Stimulated activated memory B cell treated with anti-CD40 and anti-IgM and Interleukin-4, amounts not matched to agents 10 μg/mL and 1 μg/mL and 100 μg/mL, for 72 hours (primary cell): Measurements from ENCODE around the gene ARHGAP9.

Source experiments
- ATAC-seq: fragments of 150-1000 bp; cut with Tn5 transposase; 2 replicates; pipeline ENCODE4 v1.10.0; 2021
- H3K27ac Mint-ChIP-seq: one replicate; pipeline ENCODE4 v1.8.0; 2022; ENCODE audit warnings: mild to moderate bottlenecking, mixed read lengths
- H3K27me3 Mint-ChIP-seq: one replicate; pipeline ENCODE4 v1.8.0; 2022; ENCODE audit warnings: mixed read lengths
- H3K36me3 Mint-ChIP-seq: one replicate; pipeline ENCODE4 v1.8.0; 2022; ENCODE audit warnings: mixed read lengths
- H3K4me1 Mint-ChIP-seq: one replicate; pipeline ENCODE4 v1.8.0; 2022; ENCODE audit warnings: mixed read lengths
- H3K4me3 Mint-ChIP-seq: one replicate; pipeline ENCODE4 v1.8.0; 2022; ENCODE audit warnings: mild to moderate bottlenecking, moderate library complexity, mixed read lengths
- H3K9me3 Mint-ChIP-seq: one replicate; pipeline ENCODE4 v1.8.0; 2022; ENCODE audit warnings: mixed read lengths

Gene ARHGAP9

GRCh38 chr12:57473886-57474285 lies 5.8 kb downstream of the ARHGAP9 start:
- H3K4me3 Mint-ChIP-seq = no peak overlapping the region
- ATAC-seq = no peak
- peaks cover 52% of the 10 kb centered on the region for H3K36me3 Mint-ChIP-seq
- no peaks in the 10 kb centered on the region for H3K27me3 Mint-ChIP-seq
- no peaks in the 10 kb centered on the region for H3K9me3 Mint-ChIP-seq
- peak overlapping the region; percentile 14 for H3K27ac Mint-ChIP-seq
- H3K4me1 Mint-ChIP-seq = peaks cover 48% of the 10 kb centered on the region

- peaks cover 55% of the 10 kb centered on the region for H3K36me3 Mint-ChIP-seq
- H3K27ac Mint-ChIP-seq = peak overlapping the region; percentile 14
- no peaks in the 10 kb centered on the region for H3K9me3 Mint-ChIP-seq
- H3K4me3 Mint-ChIP-seq = no peak overlapping the region
- ATAC-seq = no peak
- no peaks in the 10 kb centered on the region for H3K27me3 Mint-ChIP-seq
- peaks cover 45% of the 10 kb centered on the region for H3K4me1 Mint-ChIP-seq
Observed at GRCh38 chr12:57473392-57473791, 6.3 kb downstream of the ARHGAP9 start.

GRCh38 chr12:57472391-57472790 lies 7.3 kb downstream of the ARHGAP9 start:
- H3K9me3 Mint-ChIP-seq = peaks cover 2% of the 10 kb centered on the region
- no peak overlapping the region for H3K27ac Mint-ChIP-seq
- peaks cover 65% of the 10 kb centered on the region for H3K36me3 Mint-ChIP-seq
- H3K4me3 Mint-ChIP-seq = no peak overlapping the region
- H3K4me1 Mint-ChIP-seq = peaks cover 45% of the 10 kb centered on the region
- no peaks in the 10 kb centered on the region for H3K27me3 Mint-ChIP-seq
- ATAC-seq = no peak

GRCh38 chr12:57471661-57472060 lies 8.0 kb downstream of the ARHGAP9 start:
- no peak for ATAC-seq
- peaks cover 2% of the 10 kb centered on the region for H3K9me3 Mint-ChIP-seq
- H3K4me3 Mint-ChIP-seq = no peak overlapping the region
- H3K27ac Mint-ChIP-seq = peak overlapping the region; percentile 44
- peaks cover 70% of the 10 kb centered on the region for H3K36me3 Mint-ChIP-seq
- H3K27me3 Mint-ChIP-seq = no peaks in the 10 kb centered on the region
- H3K4me1 Mint-ChIP-seq = peaks cover 41% of the 10 kb centered on the region

GRCh38 chr12:57470970-57471656 lies 8.6 kb downstream of the ARHGAP9 start:
- peaks cover 2% of the 10 kb centered on the region for H3K9me3 Mint-ChIP-seq
- peak overlapping the region; percentile 44 for H3K27ac Mint-ChIP-seq
- peaks cover 65% of the 10 kb centered on the region for H3K36me3 Mint-ChIP-seq
- H3K27me3 Mint-ChIP-seq = no peaks in the 10 kb centered on the region
- H3K4me3 Mint-ChIP-seq = no peak overlapping the region
- no peak for ATAC-seq
- H3K4me1 Mint-ChIP-seq = peaks cover 36% of the 10 kb centered on the region

- H3K4me3 Mint-ChIP-seq = no peak overlapping the region
- peaks cover 2% of the 10 kb centered on the region for H3K9me3 Mint-ChIP-seq
- H3K27me3 Mint-ChIP-seq = no peaks in the 10 kb centered on the region
- H3K27ac Mint-ChIP-seq = no peak overlapping the region
- ATAC-seq = no peak
- H3K4me1 Mint-ChIP-seq = peaks cover 34% of the 10 kb centered on the region
- H3K36me3 Mint-ChIP-seq = peaks cover 64% of the 10 kb centered on the region
Observed at GRCh38 chr12:57470286-57470969, 9.2 kb downstream of the ARHGAP9 start.

- no peak overlapping the region for H3K27ac Mint-ChIP-seq
- ATAC-seq = no peak
- H3K36me3 Mint-ChIP-seq = peaks cover 57% of the 10 kb centered on the region
- H3K4me3 Mint-ChIP-seq = no peak overlapping the region
- peaks cover 2% of the 10 kb centered on the region for H3K9me3 Mint-ChIP-seq
- no peaks in the 10 kb centered on the region for H3K27me3 Mint-ChIP-seq
- peaks cover 29% of the 10 kb centered on the region for H3K4me1 Mint-ChIP-seq
Observed at GRCh38 chr12:57469296-57470164, 10.1 kb downstream of the ARHGAP9 start.

- peaks cover 28% of the 10 kb centered on the region for H3K4me1 Mint-ChIP-seq
- peak overlapping the region; percentile 19 for H3K27ac Mint-ChIP-seq
- H3K36me3 Mint-ChIP-seq = peaks cover 43% of the 10 kb centered on the region
- H3K4me3 Mint-ChIP-seq = no peak overlapping the region
- ATAC-seq = no peak
- H3K27me3 Mint-ChIP-seq = no peaks in the 10 kb centered on the region
- H3K9me3 Mint-ChIP-seq = peaks cover 2% of the 10 kb centered on the region
Observed at GRCh38 chr12:57467915-57468314, 11.8 kb downstream of the ARHGAP9 start.

GRCh38 chr12:57467212-57467874 lies 12.3 kb downstream of the ARHGAP9 start:
- Mint-ChIP-seq H3K27ac (no peak overlapping the region), H3K27me3 (no peaks in the 10 kb centered on the region), H3K4me3 (no peak overlapping the region), H3K9me3 (peaks cover 2% of the 10 kb centered on the region), H3K4me1 (peaks cover 33% of the 10 kb centered on the region), H3K36me3 (peaks cover 39% of the 10 kb centered on the region)
- ATAC-seq = no peak

GRCh38 chr12:57465747-57466505 lies 13.7 kb downstream of the ARHGAP9 start:
- H3K36me3 Mint-ChIP-seq = peaks cover 24% of the 10 kb centered on the region
- H3K4me1 Mint-ChIP-seq = peaks cover 46% of the 10 kb centered on the region
- H3K27me3 Mint-ChIP-seq = no peaks in the 10 kb centered on the region
- H3K4me3 Mint-ChIP-seq = no peak overlapping the region
- peaks cover 2% of the 10 kb centered on the region for H3K9me3 Mint-ChIP-seq
- no peak overlapping the region for H3K27ac Mint-ChIP-seq
- ATAC-seq = no peak

GRCh38 chr12:57465030-57465746 lies 14.5 kb downstream of the ARHGAP9 start:
- Mint-ChIP-seq H3K27ac (no peak overlapping the region), H3K4me1 (peaks cover 54% of the 10 kb centered on the region)

GRCh38 chr12:57464569-57464968 lies 15.1 kb downstream of the ARHGAP9 start:
- Mint-ChIP-seq H3K9me3 (peaks cover 2% of the 10 kb centered on the region), H3K27me3 (no peaks in the 10 kb centered on the region), H3K36me3 (peaks cover 23% of the 10 kb centered on the region), H3K27ac (no peak overlapping the region), H3K4me3 (no peak overlapping the region), H3K4me1 (peaks cover 60% of the 10 kb centered on the region)
- ATAC-seq = no peak

More at GRCh38 chr12:57465030-57465746, 14.5 kb downstream of the ARHGAP9 start:
- Mint-ChIP-seq H3K4me3 (no peak overlapping the region), H3K9me3 (peaks cover 2% of the 10 kb centered on the region), H3K36me3 (peaks cover 23% of the 10 kb centered on the region), H3K27me3 (no peaks in the 10 kb centered on the region)
- no peak for ATAC-seq

- Mint-ChIP-seq H3K27me3 (no peaks in the 10 kb centered on the region), H3K36me3 (peaks cover 10% of the 10 kb centered on the region), H3K27ac (peak overlapping the region; percentile 90), H3K4me1 (peaks cover 69% of the 10 kb centered on the region), H3K9me3 (peaks cover 2% of the 10 kb centered on the region), H3K4me3 (peak overlapping the region; percentile 79)
- no peak for ATAC-seq
Observed at GRCh38 chr12:57462912-57463253, 16.8 kb downstream of the ARHGAP9 start.
